Hematopoietic multipotent progenitor cell treated with erythropoietin and hydrocortisone succinate and interleukin-3 and kit ligand, for 17 days (in vitro differentiated cells): ENCODE measurements around the gene MRPL40.

ENCODE experiments used
- DNase-seq: peaks from one replicate; pipeline ENCODE4 v3.0.0-alpha.2; 2015; ENCODE audit warnings: low spot score

The MRPL40 gene

DNA sequence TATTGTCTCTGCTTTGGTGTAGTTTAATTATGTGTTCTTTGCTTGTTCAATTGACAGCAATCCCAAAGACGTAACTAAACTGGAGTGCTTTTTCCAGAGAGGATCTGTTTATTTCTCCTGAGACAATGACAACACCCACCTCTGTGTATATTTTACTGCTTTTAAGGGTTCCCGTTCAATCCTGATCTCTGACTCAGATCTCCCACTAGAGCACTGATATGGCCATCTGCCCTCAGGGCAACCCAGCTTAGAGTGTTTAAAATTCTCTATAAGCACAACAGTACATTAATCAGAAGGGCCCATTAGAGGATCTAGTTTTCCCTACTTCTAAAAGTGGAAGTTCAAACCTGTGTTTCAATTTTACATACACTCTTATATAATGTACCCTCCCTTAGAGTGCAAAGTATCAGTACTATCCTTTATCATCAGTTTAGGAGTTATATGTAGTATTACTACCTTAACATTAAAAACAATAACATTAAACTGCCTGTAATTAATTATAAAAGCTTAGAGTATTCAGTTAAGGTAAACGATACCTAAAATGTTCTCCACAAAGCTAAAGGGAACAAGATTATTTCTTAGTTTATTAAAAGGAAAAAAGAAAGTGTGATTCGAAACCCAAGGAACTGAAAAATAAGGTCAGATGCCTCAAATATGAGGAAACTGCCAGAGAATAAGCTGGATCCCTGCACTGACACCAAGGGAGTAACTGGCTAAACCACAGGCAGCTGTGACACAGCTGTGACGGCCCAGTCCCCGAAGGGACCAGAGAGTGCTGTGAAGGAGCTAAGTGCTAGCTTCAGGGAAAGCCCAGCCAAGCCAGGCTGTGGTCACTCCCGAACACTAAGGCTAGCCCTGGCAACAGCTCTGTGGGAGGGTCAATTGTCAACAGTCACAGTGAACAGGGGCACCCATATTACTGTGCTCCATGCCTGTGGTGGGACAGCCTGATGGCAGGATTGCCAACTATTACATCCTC, 31.4 kb downstream of the MRPL40 start:
- no peak for DNase-seq

DNA sequence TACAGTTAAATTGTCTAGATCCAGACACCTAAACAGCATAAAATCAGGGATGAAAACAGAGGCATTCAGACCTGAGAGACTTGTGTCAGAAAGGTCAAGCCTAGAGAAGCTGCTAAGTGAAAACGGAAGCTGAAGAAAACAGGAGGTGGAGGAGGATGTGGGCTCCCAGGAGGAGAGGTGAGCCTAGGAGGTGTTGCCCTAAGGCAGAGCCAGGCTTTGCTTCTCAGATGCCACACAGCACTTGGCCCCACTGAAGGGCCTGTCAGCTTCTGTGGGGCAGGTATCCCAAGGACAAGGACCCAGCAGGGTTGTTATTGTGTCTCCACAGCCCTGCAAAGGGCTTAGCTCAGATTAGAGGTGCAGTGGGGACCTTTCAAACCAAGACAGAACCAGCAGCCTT, 32.2 kb downstream of the MRPL40 start:
- no peak for DNase-seq

DNA sequence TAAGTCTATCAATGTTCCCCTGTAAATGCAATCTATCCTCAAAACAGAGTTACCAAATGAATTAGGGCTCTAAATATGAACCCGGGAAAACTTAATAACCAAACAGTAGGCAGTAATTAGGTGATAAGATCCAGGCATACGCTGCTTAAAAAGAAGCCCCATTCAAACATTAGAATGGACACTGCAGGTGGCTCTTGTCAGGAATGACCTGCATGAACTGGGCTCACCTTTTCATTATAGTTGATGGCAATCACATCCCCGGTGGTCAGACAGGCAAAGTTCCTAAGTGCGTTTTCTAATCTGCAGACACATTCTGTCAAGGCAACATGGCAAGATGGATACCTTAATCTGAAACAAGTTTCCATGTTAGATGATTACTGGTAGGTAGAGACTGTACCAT, 32.6 kb downstream of the MRPL40 start:
- no peak for DNase-seq

- DNase-seq = no peak
Observed at GRCh38 chr22:19466126-19466716, 33.9 kb downstream of the MRPL40 start.

GRCh38 chr22:19466848-19467752, 34.8 kb downstream of the MRPL40 start:
- DNase-seq = no peak

GRCh38 chr22:19467912-19468311, 35.6 kb downstream of the MRPL40 start:
- DNase-seq = no peak

- DNase-seq = no peak
Observed at GRCh38 chr22:19469421-19469820, 37.1 kb downstream of the MRPL40 start.

GRCh38 chr22:19470010-19470409, 37.7 kb downstream of the MRPL40 start:
- no peak for DNase-seq

- no peak for DNase-seq
Observed at GRCh38 chr22:19471572-19471971, 39.2 kb downstream of the MRPL40 start.

GRCh38 chr22:19472233-19472632, 39.9 kb downstream of the MRPL40 start:
- no peak for DNase-seq

- DNase-seq = no peak
Observed at GRCh38 chr22:19473578-19473977, 41.2 kb downstream of the MRPL40 start.

DNA sequence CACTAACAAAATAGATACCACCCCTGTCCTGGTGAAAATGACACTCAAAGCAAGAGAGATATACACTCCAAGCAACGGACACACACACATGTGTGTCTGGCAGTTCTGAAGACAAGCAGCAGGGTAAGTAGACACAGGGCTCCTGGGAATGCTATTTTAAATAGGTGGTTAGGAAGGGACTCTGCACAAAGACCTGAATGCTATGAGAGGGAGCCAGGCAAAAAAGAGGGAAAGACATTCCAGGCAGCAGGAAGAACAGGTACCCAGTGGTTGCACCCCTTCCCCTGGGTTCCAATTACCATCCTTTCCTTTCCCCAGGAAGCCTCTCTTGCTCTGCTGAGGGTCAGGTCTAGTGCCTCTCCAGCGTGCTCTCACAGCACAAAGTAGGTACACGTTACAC, 43.7 kb downstream of the MRPL40 start:
- no peak for DNase-seq

DNA sequence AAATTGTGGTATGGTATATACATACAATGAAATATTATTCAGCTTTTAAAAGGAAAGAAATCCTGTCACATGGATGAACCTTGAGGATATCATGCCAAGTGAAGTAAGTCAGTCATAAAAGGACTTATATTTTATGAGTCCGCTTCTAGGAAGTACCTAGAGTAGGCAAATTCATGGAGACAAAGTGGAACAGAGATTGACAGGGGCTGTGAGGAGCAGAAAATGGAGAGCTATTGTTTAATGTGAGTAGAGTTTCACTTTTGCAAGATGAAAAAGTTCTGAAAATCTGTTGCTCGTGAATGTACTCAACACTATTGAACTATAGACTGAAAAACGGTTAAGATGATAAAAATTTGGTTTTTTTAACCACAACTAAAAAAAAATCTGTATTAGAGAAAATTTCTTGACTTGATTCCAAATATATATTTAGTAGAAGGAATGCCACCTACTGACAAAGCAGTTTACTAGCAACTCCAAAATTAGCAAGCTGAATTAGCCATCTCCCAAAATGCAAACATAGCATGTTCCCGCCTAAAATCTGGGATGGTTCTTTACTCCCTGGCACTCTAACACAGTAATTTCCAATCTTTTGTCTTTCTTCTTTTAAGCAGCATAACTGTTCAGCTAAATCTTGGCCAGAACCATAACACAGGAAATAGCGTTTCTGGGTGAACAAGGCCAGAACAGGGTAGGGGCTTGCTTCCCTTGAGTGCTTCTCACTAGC, 45.1 kb downstream of the MRPL40 start:
- DNase-seq = peak; percentile 28

DNA sequence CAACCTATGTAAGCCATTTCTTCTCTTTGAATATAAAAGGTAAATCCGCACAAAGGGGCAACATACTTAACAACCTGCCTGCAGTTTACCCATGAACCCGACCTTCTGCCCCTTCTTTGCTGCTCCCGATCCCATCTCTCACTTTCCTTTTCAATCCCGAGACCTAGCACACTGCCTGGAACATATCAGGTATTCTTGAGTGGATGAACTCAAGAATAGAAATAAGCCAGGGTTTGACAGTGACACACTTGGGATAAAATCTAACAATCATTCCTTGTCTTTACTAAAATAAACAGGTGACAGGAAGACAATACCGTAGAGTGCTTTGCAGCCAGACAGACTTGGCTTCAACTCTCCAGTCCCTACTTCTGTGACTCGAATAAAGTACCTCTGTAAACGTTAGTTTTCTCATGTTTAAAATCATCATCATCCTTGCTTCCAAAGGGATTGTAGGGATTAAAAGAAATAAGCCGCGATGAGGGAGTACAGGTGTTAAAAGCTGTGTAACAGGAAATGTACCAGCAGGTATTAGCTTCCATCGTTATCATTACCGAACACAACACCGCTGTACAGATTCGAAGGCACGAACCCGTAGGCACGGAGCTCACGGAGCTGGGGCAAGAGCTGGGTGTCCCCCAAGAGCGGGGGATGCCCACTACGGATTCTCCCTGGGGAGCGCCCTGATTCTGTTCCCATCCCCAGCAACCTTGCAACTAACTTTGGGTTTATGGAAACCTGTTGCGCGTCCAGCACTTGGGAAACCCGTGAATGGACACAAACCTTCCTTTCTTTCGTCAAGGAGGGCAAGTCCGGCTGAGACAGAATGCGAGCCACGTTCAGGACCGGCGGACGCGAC, 45.9 kb downstream of the MRPL40 start:
- peak; percentile 11 for DNase-seq

DNA sequence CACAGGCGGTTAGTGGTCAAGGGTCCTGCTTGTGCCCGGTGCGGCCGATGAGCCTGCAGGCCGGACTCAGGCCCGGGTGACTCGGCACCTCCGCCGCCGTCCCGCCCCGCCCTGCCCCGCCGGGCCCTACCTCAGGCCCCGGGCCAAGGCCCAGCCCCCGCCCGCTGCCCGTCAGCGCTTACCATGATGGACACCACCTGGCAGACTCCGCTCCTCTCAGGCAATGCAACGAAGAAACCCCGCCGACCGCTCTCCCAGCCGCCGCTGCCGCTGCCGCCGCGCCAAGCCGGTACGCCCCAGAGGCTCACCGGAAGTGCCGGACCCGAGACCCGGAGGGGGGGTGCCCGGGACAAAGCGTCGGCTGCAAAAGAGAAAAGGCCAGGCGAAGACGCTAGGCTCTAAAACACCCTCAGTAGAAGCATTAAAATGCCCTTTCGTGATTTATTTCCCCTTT, 46.6 kb downstream of the MRPL40 start, which contains the start of gene UFD1:
Gene UFD1, minus strand, starts transcription at position 293 of the 454 bp plus-strand sequence. Its CDS starts 108 bp downstream, at position 185.
- no peak for DNase-seq

DNA sequence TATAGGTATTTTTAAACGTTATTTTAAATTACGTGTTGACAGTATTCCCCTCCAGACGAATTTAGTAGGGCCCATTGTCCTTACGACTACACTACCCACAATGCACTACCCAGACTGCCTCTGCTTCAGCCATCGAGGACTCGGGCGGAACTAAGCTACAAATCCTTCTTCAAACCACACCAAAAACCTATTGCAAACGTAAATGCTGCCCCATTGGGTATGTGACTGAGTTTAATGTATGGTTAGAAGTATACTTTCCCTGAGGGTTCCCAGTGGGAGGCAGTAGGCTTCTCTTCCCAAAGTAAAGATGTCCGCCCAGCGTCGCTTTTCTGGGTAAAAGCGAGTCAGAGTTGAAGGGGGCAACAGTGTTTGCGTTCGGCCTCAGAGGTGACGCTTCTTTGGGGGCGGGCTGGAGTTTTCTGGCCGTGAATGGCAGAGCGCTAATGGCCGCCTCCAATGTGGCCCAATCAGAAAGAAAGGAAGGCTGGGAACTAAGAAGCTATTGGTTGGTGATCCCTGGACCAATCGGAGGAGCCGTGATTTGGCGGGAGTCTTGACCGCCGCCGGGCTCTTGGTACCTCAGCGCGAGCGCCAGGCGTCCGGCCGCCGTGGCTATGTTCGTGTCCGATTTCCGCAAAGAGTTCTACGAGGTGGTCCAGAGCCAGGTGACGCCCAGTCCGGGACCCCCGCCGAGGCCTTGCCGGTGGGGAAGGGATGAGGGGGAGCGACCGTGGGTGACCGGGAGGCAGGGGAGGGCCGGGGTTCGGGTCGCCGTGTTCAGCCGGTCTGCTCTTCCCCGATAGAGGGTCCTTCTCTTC, 47.2 kb downstream of the MRPL40 start, which contains the start of gene CDC45:
Gene CDC45, plus strand, starts transcription at position 566 of the 818 bp plus-strand sequence. Its CDS starts 49 bp downstream, at position 615.
- peak; percentile 95 for DNase-seq

GRCh38 chr22:19480173-19480568, 47.8 kb downstream of the MRPL40 start:
- DNase-seq = no peak

DNA sequence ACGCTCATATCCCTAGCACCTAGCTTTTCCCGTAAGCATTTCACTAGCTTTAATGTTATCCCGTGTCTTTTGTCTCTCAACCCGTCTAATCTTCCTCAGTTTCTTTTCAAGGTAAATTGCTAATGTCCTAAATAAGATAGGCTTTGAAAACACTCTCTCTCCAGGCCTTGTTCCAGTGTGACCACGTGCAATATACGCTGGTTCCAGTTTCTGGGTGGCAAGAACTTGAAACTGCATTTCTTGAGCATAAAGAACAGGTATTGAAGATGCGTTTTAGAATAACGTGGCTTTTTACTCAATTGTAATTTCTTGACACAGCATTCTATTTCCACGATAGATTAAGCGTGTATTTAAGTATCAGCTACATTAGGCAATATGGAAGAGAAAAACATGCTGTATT, 48.4 kb downstream of the MRPL40 start:
- no peak for DNase-seq

DNA sequence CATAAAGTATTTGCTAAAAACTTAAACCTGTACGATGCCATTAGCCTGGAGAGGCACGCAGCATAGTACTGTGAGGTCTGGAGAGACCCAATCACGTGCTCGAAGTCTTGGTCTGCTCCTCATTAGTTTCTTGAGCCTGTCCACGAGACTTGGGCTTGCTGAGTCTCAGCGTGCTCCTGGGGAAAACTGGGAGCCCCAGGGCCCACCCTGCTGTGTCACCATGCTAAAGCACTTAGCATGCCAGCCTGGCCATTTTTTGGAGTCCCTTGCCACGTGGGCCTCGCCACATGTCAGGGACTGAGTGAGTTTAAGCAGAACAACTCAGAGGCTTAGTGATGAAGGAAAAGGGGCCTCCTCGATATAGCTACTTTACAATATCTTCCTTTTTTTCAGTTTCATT, 50.0 kb downstream of the MRPL40 start:
- no peak for DNase-seq
